Measurements from ENCODE around the gene NDUFC1.

NDUFC1 gene

DNA sequence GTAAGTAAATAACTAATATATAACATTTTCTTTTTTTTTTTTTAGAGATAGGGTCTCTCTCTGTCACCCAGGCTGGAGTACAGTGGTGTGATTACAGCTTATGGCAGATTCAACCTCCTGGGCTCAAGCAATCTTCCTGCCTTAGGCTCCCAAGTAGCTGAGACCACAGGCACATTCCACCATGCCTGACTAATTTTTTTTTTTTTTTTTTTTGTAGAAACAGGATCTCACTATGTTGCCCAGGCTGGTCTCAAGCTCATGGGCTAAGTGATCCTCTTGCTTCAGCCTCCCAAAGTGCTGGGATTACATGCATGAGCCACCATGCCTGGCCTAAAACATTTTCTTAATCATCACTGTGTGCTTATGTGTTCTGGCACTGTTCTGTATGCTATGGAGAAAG, 55.0 kb downstream of the NDUFC1 start:
- DNase-seq (ENCODE audit: low spot score) = no peak

- no peak for DNase-seq (ENCODE audit: low spot score)
Observed at GRCh38 chr4:139246166-139246565, 56.1 kb downstream of the NDUFC1 start.

- no peak for DNase-seq (ENCODE audit: low spot score)
Observed at GRCh38 chr4:139245590-139245989, 56.7 kb downstream of the NDUFC1 start.

DNA sequence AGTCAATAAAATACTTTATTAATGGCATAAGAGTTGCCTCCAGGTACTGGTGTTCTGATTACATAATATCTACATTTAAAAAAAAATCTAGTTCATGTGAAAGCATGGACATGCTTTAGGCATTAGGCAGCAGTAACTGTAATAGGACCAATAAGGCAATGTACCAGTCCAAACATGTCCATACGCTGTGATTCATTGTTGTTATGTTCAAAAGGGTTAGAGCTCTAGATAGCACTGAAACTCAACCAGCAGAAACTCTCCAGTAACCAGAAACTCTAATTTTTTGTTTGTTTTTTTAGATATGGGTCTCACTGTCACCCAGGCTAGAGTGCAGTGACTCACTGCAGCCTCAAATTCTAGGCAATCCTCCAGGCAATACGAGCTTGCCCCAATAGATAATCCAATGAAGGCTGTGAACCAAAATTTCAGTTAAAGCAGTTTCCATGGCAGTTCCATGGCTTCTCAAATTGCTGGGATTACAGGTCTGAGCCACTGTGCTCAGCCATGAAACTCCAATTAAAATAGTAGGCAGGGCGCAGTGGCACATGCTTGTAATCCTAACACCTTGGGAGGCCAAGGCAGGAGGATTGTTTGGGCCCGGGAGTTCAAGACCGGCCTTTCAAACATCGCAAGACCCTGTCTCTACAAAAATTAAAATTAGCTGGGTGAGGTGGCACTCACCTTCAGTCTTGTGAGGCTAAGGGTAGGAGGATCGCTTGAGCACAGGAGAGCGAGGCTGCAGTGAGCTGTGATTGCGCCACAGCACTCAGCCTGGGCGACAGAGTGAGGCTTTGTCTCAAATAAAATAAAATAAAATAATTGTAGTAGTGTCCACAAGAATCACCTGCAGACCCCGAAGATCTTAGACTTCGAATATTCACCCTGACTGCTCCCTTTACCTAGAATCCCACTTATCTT, 58.6 kb downstream of the NDUFC1 start:
- DNase-seq (ENCODE audit: low spot score) = no peak

- no peak for DNase-seq (ENCODE audit: low spot score)
Observed at GRCh38 chr4:139242511-139243051, 59.7 kb downstream of the NDUFC1 start.

DNA sequence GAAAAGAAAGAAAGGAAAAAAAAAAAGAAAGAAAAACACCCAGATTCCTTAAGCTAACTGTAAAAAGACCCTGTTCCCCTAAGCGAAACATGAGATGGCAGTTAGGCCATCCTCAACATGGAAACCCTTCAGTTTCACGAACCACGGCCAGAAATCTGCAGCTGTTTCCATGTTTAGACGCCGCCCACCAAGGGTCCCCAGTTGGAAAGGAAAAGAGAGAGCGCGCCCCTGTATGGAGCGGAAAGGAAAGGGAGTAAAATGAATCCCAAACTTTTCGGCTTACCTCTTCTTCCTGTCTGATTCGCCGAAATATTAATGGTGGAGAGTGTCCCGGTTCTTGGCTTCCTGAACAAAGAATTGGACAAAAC, 60.5 kb downstream of the NDUFC1 start:
- no peak for DNase-seq (ENCODE audit: low spot score)

- no peak for DNase-seq (ENCODE audit: low spot score)
Observed at GRCh38 chr4:139241086-139241783, 61.0 kb downstream of the NDUFC1 start.
